Endothelial cell of umbilical vein (primary cell): ENCODE results near the gene MMP14. TPM values are rescaled to one million over a fixed set of nuclear protein-coding genes. Genes with fewer than 3 reads are reported as not detected.

Source experiments
- Bru-seq: library from RNA; stranded (reverse); fragments of 400-500 nt; gene quantifications from one replicate; lab custom pipeline; 2021; lab: Mats Ljungman, UMichigan
- BruChase-seq, 2 experiments: library from RNA; stranded (reverse); fragments of 400-500 nt; gene quantifications; one replicate each; lab custom pipeline; 2021; lab: Mats Ljungman, UMichigan
- BruUV-seq: library from RNA; stranded (reverse); fragments of 400-500 nt; replicated peaks from 2 replicates; lab custom pipeline; 2021; lab: Mats Ljungman, UMichigan
- CTCF ChIA-PET: fragments of 300-600, 350-600 bp; sonication (Branson Sonifier 250); formaldehyde crosslinking; loops from one replicate; lab custom pipeline; 2021; ENCODE audit warnings: antibody characterized with exemption, inconsistent platforms; lab: Charles Lee
- POLR2A ChIA-PET: fragments of 300-600, 350-600 bp; sonication (Branson Sonifier 250); formaldehyde crosslinking; loops from one replicate; lab custom pipeline; 2021; ENCODE audit warnings: antibody characterized with exemption, inconsistent platforms; lab: Charles Lee
- DNase-seq: peaks from one replicate; pipeline ENCODE4 v3.0.0-alpha.2; 2011; ENCODE audit warnings: low read depth, low spot score
- FAIRE-seq: peaks from 2 replicates; lab custom pipeline; 2011; peaks lifted over from hg19 to GRCh38; lab: Jason Lieb, UNC
- H2AFZ ChIP-seq: 2 replicates; pipeline ENCODE4 v1.6.0; 2012; ENCODE audit warnings: low read depth, low read length, control low read depth, inconsistent platforms
- H3K27ac ChIP-seq: 2 replicates; pipeline ENCODE4 v1.5.1; 2011; ENCODE audit warnings: low read depth, mild to moderate bottlenecking, control low read depth, low read length, moderate library complexity; ENCODE audit not compliant: insufficient read depth
- H3K27me3 ChIP-seq, 2 experiments: 2 replicates each; pipeline versions ENCODE4 v1.6.0 to v1.6.1; 2011; ENCODE audit warnings: low read length in 2 of 2, mixed read lengths in 1 of 2; ENCODE audit not compliant: control insufficient read depth in 2 of 2, insufficient read depth in 2 of 2
- H3K36me3 ChIP-seq, 2 experiments: 2 replicates in 1 of 2; 3 replicates in 1 of 2; pipeline ENCODE4 v1.5.1; 2011; ENCODE audit warnings: low read length in 2 of 2, mild to moderate bottlenecking in 1 of 2, moderate library complexity in 1 of 2; ENCODE audit not compliant: control insufficient read depth in 2 of 2, insufficient read depth in 2 of 2; ENCODE audit errors: extremely low read depth in 1 of 2
- H3K4me1 ChIP-seq: 3 replicates; pipeline ENCODE4 v1.5.1; 2011; ENCODE audit warnings: mild to moderate bottlenecking, low read length; ENCODE audit not compliant: control insufficient read depth, insufficient read depth; ENCODE audit errors: extremely low read depth
- H3K4me2 ChIP-seq: 2 replicates; pipeline ENCODE4 v1.6.1; 2011; ENCODE audit warnings: low read length, control low read depth, mixed read lengths; ENCODE audit not compliant: insufficient read depth
- H3K4me3 ChIP-seq, 3 experiments: fragments of 200-600 bp in 1 of 3; sonication (generic), shearing (Covaris generic) in 1 of 3; replicated peaks in 1 of 3; 2 replicates each; pipeline ENCODE4 v1.5.1; 2011 to 2016; ENCODE audit warnings: control low read depth in 3 of 3, low read length in 3 of 3, mild to moderate bottlenecking in 2 of 3, inconsistent platforms in 1 of 3, low read depth in 1 of 3, moderate library complexity in 1 of 3; ENCODE audit not compliant: insufficient read depth in 1 of 3
- H3K79me2 ChIP-seq: 2 replicates; pipeline ENCODE4 v1.6.0; 2012; ENCODE audit warnings: low read length, inconsistent platforms; ENCODE audit not compliant: control insufficient read depth, insufficient read depth
- H3K9ac ChIP-seq: replicated peaks from 2 replicates; pipeline ENCODE3; 2011; ENCODE audit warnings: low read length, control low read depth; ENCODE audit not compliant: insufficient read depth; ENCODE audit errors: extremely low read depth
- H3K9me1 ChIP-seq: replicated peaks from 3 replicates; pipeline ENCODE4 v1.6.0; 2011; ENCODE audit warnings: mild to moderate bottlenecking, low read length; ENCODE audit not compliant: control insufficient read depth, insufficient read depth; ENCODE audit errors: extremely low read depth
- H3K9me3 ChIP-seq: replicated peaks from 2 replicates; pipeline ENCODE4 v1.5.1; 2012; ENCODE audit warnings: low read length, inconsistent platforms; ENCODE audit not compliant: control insufficient read depth, insufficient read depth
- H4K20me1 ChIP-seq: replicated peaks from 2 replicates; pipeline ENCODE3; 2011; ENCODE audit warnings: mild to moderate bottlenecking, low read length; ENCODE audit not compliant: control insufficient read depth, insufficient read depth; ENCODE audit errors: extremely low read depth
- CTCF ChIP-seq, 2 donors: IDR thresholded peaks; 1 replicate in 1 of 2; 2 replicates in 1 of 2; pipeline ENCODE4 v1.5.1; 2011; ENCODE audit warnings: low read length in 2 of 2, mild to moderate bottlenecking in 2 of 2, moderate library complexity in 2 of 2, control low read depth in 1 of 2, inconsistent platforms in 1 of 2, low read depth in 1 of 2; ENCODE audit not compliant: insufficient read depth in 1 of 2; ENCODE audit errors: extremely low read depth in 1 of 2
- EZH2 ChIP-seq: IDR thresholded peaks from 2 replicates; pipeline ENCODE4 v1.6.1; 2012; ENCODE audit warnings: borderline replicate concordance, low read depth, mild to moderate bottlenecking, moderate library complexity, low read length, inconsistent platforms; ENCODE audit not compliant: severe bottlenecking
- JUN ChIP-seq: IDR thresholded peaks from 2 replicates; pipeline ENCODE4 v1.6.1; 2011; ENCODE audit warnings: borderline replicate concordance, low read depth; ENCODE audit not compliant: insufficient read length, insufficient read depth
- MAX ChIP-seq: IDR thresholded peaks from 2 replicates; pipeline ENCODE4 v1.6.1; 2011; ENCODE audit not compliant: insufficient read depth, insufficient read length
- POLR2A ChIP-seq: IDR thresholded peaks from 2 replicates; pipeline ENCODE4 v1.6.1; 2012; ENCODE audit warnings: low read depth, mild to moderate bottlenecking, control low read depth, low read length
- POLR2AphosphoS5 ChIP-seq: IDR thresholded peaks from 2 replicates; pipeline ENCODE4 v1.6.1; 2012; ENCODE audit warnings: low read depth, mild to moderate bottlenecking, control low read depth, low read length, moderate library complexity; ENCODE audit not compliant: insufficient read depth
- dilution Hi-C: fragments of 300-500 bp; cut with MboI; formaldehyde crosslinking; loops from one replicate; pipeline ENCODE4 v1.15.0; 2019; ENCODE audit warnings: low sequenced_read_pairs; ENCODE audit not compliant: extremely low pct_ligation_motif_present
- intact Hi-C: fragments of 100-400 bp; cut with micrococcal nuclease; formaldehyde crosslinking; loops from one replicate; pipeline ENCODE4 v1.10.0; 2022
- long read RNA-seq: library from polyadenylated mRNA; stranded (forward); transcript quantifications from one replicate; pipeline ENCODE4 v2.0.0, GENCODE V29; 2021
- polyA minus RNA-seq, 3 experiments: library from RNA; depleted of rRNA, polyadenylated mRNA; stranded (reverse); fragments of >200 nt; gene quantifications; 1 replicate in 1 of 3; 2 replicates in 2 of 3; pipeline ENCODE4 v1.2.3, GENCODE V29; 2011
- polyA plus RNA-seq, 4 experiments: library from polyadenylated mRNA; depleted of rRNA in 3 of 4; stranded (reverse) in 3 of 4; unstranded in 1 of 4; fragments of >200 nt; gene quantifications; 2 replicates each; pipeline versions ENCODE4 v1.2.1 to v1.2.3, GENCODE V29; 2011 to 2012; ENCODE audit warnings: missing spikeins in 1 of 4
- total RNA-seq: library from RNA; stranded (reverse); gene quantifications from 2 replicates; pipeline ENCODE4 v1.2.3, GENCODE V29; 2021

MMP14 gene
- total RNA-seq, result 603 and 615 TPM in 2 replicates
- 501 and 506 TPM in 2 replicates for polyA plus RNA-seq
- 405 and 422 TPM in 2 replicates for polyA plus RNA-seq (2011; cell fraction: cytosol; rRNA removed)
- polyA plus RNA-seq (2011; cell fraction: nucleus; rRNA removed), result 470 and 520 TPM in 2 replicates
- 391 and 406 TPM in 2 replicates for polyA plus RNA-seq (2012)
- polyA minus RNA-seq, result 453 and 535 TPM in 2 replicates
- polyA minus RNA-seq (2011; cell fraction: cytosol; rRNA and poly(A)+ RNA removed), result not detected
- 120 and 149 TPM in 2 replicates for polyA minus RNA-seq (2011; cell fraction: nucleus; rRNA and poly(A)+ RNA removed)
- percentile 95 among the genes with signal in this experiment for Bru-seq, nascent RNA
- percentile 100 among the genes with signal in this experiment for BruChase-seq, experiment 1, labeled RNA remaining after a 6-hour chase
- BruChase-seq, experiment 2, labeled RNA remaining after a 2-hour chase, result percentile 99 among the genes with signal in this experiment
- long read RNA-seq, transcript MMP14-201 (10 exons, 3,732 nt), result major isoform, 9 of 86 reads
- long read RNA-seq, partial matches to known transcripts, result 56 of 86 reads
- long read RNA-seq, other reads (novel, unspliced or antisense), result 19 of 86 reads

GRCh38 chr14:22836301-22837113, at the start of gene MMP14:
TSS of gene MMP14 (plus strand) at chr14:22836585. CDS start at chr14:22836818, 233 bp downstream.
- dilution Hi-C loops (no loop called here), intact Hi-C loops (loop anchor here (1.0 to 5.0 kb wide), 6 partner anchors 13 to 279 kb away; no protein-coding TSS in a partner anchor)
- CTCF ChIA-PET, result interaction anchor here (1.0 to 12.5 kb wide), 17 partner anchors 13 to 279 kb away, joined by 3 to 214 read pairs (median 5); partner anchors contain the start of gene LRP10
- peak within 1 kb of the TSS; percentile 79 for H3K4me2 ChIP-seq
- FAIRE-seq (peak; percentile 90), DNase-seq (peak; percentile 92)
- peak within 1 kb of the TSS; percentile 75 to 94 (median 86) for H3K4me3 ChIP-seq
- peak within 1 kb of the TSS; percentile 84 for H3K27ac ChIP-seq
- BruUV-seq, result TSS peak; percentile 73
- H3K9ac ChIP-seq, result peak within 1 kb of the TSS; percentile 97
- POLR2A ChIA-PET, result interaction anchor here (1.1 to 2.0 kb wide), 2 partner anchors 13 to 15 kb away, joined by 7 to 9 read pairs; no protein-coding TSS in a partner anchor
- H3K9me1 ChIP-seq, result no peaks in the 10 kb centered on the region
- peaks cover 56% of the 10 kb centered on the region for H3K79me2 ChIP-seq
- H3K9me3 ChIP-seq, result no peaks in the 10 kb centered on the region
- no peaks in the 10 kb centered on the region for H4K20me1 ChIP-seq
- H3K4me1 ChIP-seq, result peaks cover 32% of the 10 kb centered on the region
- H3K27me3 ChIP-seq, result no peaks in the 10 kb centered on the region
- H3K36me3 ChIP-seq, result peaks cover 3 to 16% of the 10 kb centered on the region in 2 experiments
- TF ChIP-seq CTCF (IDR thresholded peaks at IDR 0.05; ENCODE audit: extremely low read depth in 1 of 2, insufficient read depth in 1 of 2, low read depth in 1 of 2, low read length in 2 of 2), result peak; percentile 26 to 54
- TF ChIP-seq POLR2A, result peak; percentile 95
- no peak for TF ChIP-seq MAX
- TF ChIP-seq JUN, result no peak
- no peak for TF ChIP-seq EZH2
- TF ChIP-seq POLR2AphosphoS5, result peak; percentile 87
- no peak within 1 kb of the TSS for H2AFZ ChIP-seq
